Mucosa of gallbladder (tissue), 1 donor: ENCODE data around the gene LGALS9C. TPM values are rescaled to one million over a fixed set of nuclear protein-coding genes. Genes with fewer than 3 reads are reported as not detected.
"Not testable (repeated sequence)": the region's sequence is repeated elsewhere in the genome, so short reads cannot be mapped to it uniquely, and the experiment has no call there.

Source experiments
- DNase-seq: peaks from one replicate; pipeline ENCODE4 v3.0.0-alpha.2; 2020; ENCODE audit warnings: low spot score
- total RNA-seq: library from RNA; stranded (reverse); gene quantifications from one replicate; pipeline ENCODE4 v1.2.1, GENCODE V29; 2021
- donor health status: DM: no; HTN: no; CAD: no.

The LGALS9C gene
- total RNA-seq = 8.8 TPM

- DNase-seq = peak; percentile 24
These were observed at the start of gene LGALS9C for GRCh38 chr17:18476508-18477308. Gene LGALS9C (plus strand): TSS chr17:18476789. CDS start chr17:18476855, 66 bp downstream.

- DNase-seq = not testable (repeated sequence)
These were observed 44.4 kb upstream of the LGALS9C start for GRCh38 chr17:18432206-18432605.

GRCh38 chr17:18439465-18439870, 37.1 kb upstream of the LGALS9C start:
- not testable (repeated sequence) for DNase-seq

- DNase-seq = peak; percentile 16
These were observed 34.5 kb upstream of the LGALS9C start for GRCh38 chr17:18442093-18442492.

GRCh38 chr17:18442532-18442931, 34.1 kb upstream of the LGALS9C start:
- not testable (repeated sequence) for DNase-seq

- DNase-seq = not testable (repeated sequence)
These were observed 28.9 kb upstream of the LGALS9C start for GRCh38 chr17:18447476-18448205.

GRCh38 chr17:18448311-18448710, 28.3 kb upstream of the LGALS9C start:
- DNase-seq = not testable (repeated sequence)

- not testable (repeated sequence) for DNase-seq
These were observed 26.8 kb upstream of the LGALS9C start for GRCh38 chr17:18449833-18450232.

GRCh38 chr17:18450998-18451397, 25.6 kb upstream of the LGALS9C start:
- not testable (repeated sequence) for DNase-seq

- not testable (repeated sequence) for DNase-seq
These were observed 24.6 kb upstream of the LGALS9C start for GRCh38 chr17:18451969-18452368.

GRCh38 chr17:18459035-18459434, 17.6 kb upstream of the LGALS9C start:
- DNase-seq = not testable (repeated sequence)

GRCh38 chr17:18463831-18464502, 12.6 kb upstream of the LGALS9C start:
- not testable (repeated sequence) for DNase-seq

GRCh38 chr17:18466250-18466983, 10.2 kb upstream of the LGALS9C start:
- DNase-seq = not testable (repeated sequence)

- DNase-seq = not testable (repeated sequence)
These were observed 9.6 kb upstream of the LGALS9C start for GRCh38 chr17:18467001-18467400.

GRCh38 chr17:18468472-18469171, 8.0 kb upstream of the LGALS9C start:
- not testable (repeated sequence) for DNase-seq

- DNase-seq = not testable (repeated sequence)
These were observed 6.8 kb upstream of the LGALS9C start for GRCh38 chr17:18469837-18470236.

GRCh38 chr17:18470345-18470930, 6.2 kb upstream of the LGALS9C start:
- not testable (repeated sequence) for DNase-seq

- not testable (repeated sequence) for DNase-seq
These were observed 2.6 kb upstream of the LGALS9C start for GRCh38 chr17:18473967-18474366.

- DNase-seq = not testable (repeated sequence)
These were observed 1.8 kb upstream of the LGALS9C start for GRCh38 chr17:18474754-18475153.

GRCh38 chr17:18477367-18477766, 778 bp downstream of the LGALS9C start:
- DNase-seq = not testable (repeated sequence)
